Testis (tissue), 3 donors: ENCODE data around the gene BGN. TPM values are rescaled to one million over a fixed set of nuclear protein-coding genes. Genes with fewer than 3 reads are reported as not detected.

ENCODE experiments used
- DNase-seq: peaks from one replicate; pipeline ENCODE4 v3.0.0-alpha.2; 2019
- H3K27ac ChIP-seq, 2 donors: fragments of 200-600 bp; sonication (generic); one replicate each; pipeline ENCODE4 v1.5.1; 2019
- H3K27me3 ChIP-seq: fragments of 200-600 bp; sonication (generic); one replicate; pipeline ENCODE4 v1.5.1; 2019
- H3K36me3 ChIP-seq: fragments of 200-600 bp; sonication (generic); one replicate; pipeline ENCODE4 v1.5.1; 2017; ENCODE audit warnings: low read depth; ENCODE audit errors: missing control alignments
- H3K4me1 ChIP-seq: fragments of 200-600 bp; sonication (generic); one replicate; pipeline ENCODE4 v1.5.1; 2019
- H3K4me3 ChIP-seq, 2 donors: fragments of 200-600 bp; sonication (generic); one replicate each; pipeline ENCODE4 v1.5.1; 2017 to 2019
- H3K9me3 ChIP-seq: fragments of 200-600 bp; sonication (generic); one replicate; pipeline ENCODE4 v1.5.1; 2017
- CTCF ChIP-seq, 3 experiments: fragments of 450-650 bp in 2 of 3; fragments of 200-600 bp in 1 of 3; sonication (generic) in 1 of 3; IDR thresholded peaks; one replicate each; pipeline ENCODE4 v1.5.1; 2016 to 2019; ENCODE audit warnings: antibody characterized with exemption in 3 of 3, mild to moderate bottlenecking in 2 of 3, moderate library complexity in 1 of 3
- POLR2A ChIP-seq: fragments of 450-650 bp; IDR thresholded peaks from one replicate; pipeline ENCODE4 v1.6.1; 2017; ENCODE audit warnings: antibody characterized with exemption, mild to moderate bottlenecking, moderate library complexity
- WGBS, 2 donors: methylation state at CpG; one replicate each; pipeline ENCODE4 v1.1.5; 2018; 5-methylcytosine and 5-hydroxymethylcytosine counted together
- intact Hi-C: fragments of 100-400 bp; cut with DNase I; formaldehyde crosslinking; loops from one replicate; pipeline ENCODE4 v1.15.1; 2023; ENCODE audit warnings: low total_unique reads
- polyA plus RNA-seq: library from polyadenylated mRNA; stranded (reverse); fragments of 350-450 nt; fragmentation: Illumina TruSeq; extraction: RNeasy Lipid Tissue Mini Kit (QIAGEN cat#74804); gene quantifications from one replicate; pipeline ENCODE4 v1.2.3, GENCODE V29; 2014; ENCODE audit warnings: low read depth, low replicate concordance; ENCODE audit not compliant: insufficient read depth
- total RNA-seq, 2 donors: library from RNA; depleted of rRNA; stranded (reverse); fragments of >200 nt; gene quantifications; one replicate each; pipeline ENCODE4 v1.2.3, GENCODE V29; 2016

The BGN gene
- total and polyA plus RNA-seq, 3 donors from 2014 or later: 42.3 to 174 (median 76.5) TPM

- intact Hi-C loops: no loop called here
- Histone ChIP-seq H3K36me3 (no peaks in the 10 kb centered on the region), H3K9me3 (no peaks in the 10 kb centered on the region), H3K27me3 (no peaks in the 10 kb centered on the region), H3K4me3 (no peak overlapping the region), H3K4me1 (no peaks in the 10 kb centered on the region), H3K27ac (no peak overlapping the region)
- no peak for DNase-seq
- WGBS, 2 donors: 95 to 97% methylated on average over 5 to 13 of the region's 17 CpGs
- no peak for TF ChIP-seq CTCF (IDR thresholded peaks at IDR 0.05)
- TF ChIP-seq POLR2A: no peak
Observed at GRCh38 chrX:153446950-153447580, 47.7 kb upstream of the BGN start.

GRCh38 chrX:153447581-153447960 lies 47.2 kb upstream of the BGN start:
- Histone ChIP-seq H3K27me3 (no peaks in the 10 kb centered on the region), H3K4me1 (no peaks in the 10 kb centered on the region), H3K36me3 (no peaks in the 10 kb centered on the region), H3K4me3 (no peak overlapping the region), H3K9me3 (no peaks in the 10 kb centered on the region), H3K27ac (no peak overlapping the region)
- no peak for DNase-seq
- 93% methylated on average over 6 of the region's 8 CpGs; no CpG with 5 or more reads in 1 of the 2 donors for WGBS, 2 donors
- intact Hi-C loops: no loop called here
- TF ChIP-seq POLR2A (no peak), CTCF (IDR thresholded peaks at IDR 0.05) (no peak)

GRCh38 chrX:153448556-153449367 lies 46.0 kb upstream of the BGN start:
- Histone ChIP-seq H3K4me1 (no peaks in the 10 kb centered on the region), H3K36me3 (no peaks in the 10 kb centered on the region), H3K27ac (no peak overlapping the region), H3K27me3 (no peaks in the 10 kb centered on the region), H3K4me3 (no peak overlapping the region), H3K9me3 (no peaks in the 10 kb centered on the region)
- no peak for TF ChIP-seq POLR2A
- TF ChIP-seq CTCF (IDR thresholded peaks at IDR 0.05): no peak
- intact Hi-C loops: no loop called here
- no peak for DNase-seq
- WGBS, 2 donors: 95 to 96% methylated on average over 11 to 13 of the region's 21 CpGs

- Histone ChIP-seq H3K27ac (no peak overlapping the region), H3K9me3 (no peaks in the 10 kb centered on the region), H3K36me3 (no peaks in the 10 kb centered on the region), H3K27me3 (no peaks in the 10 kb centered on the region), H3K4me1 (no peaks in the 10 kb centered on the region), H3K4me3 (no peak overlapping the region)
- no peak for DNase-seq
- TF ChIP-seq CTCF (IDR thresholded peaks at IDR 0.05) (no peak), POLR2A (no peak)
- intact Hi-C loops: no loop called here
- 94 to 100% methylated on average over 2 to 13 of the region's 15 CpGs for WGBS, 2 donors
Observed at GRCh38 chrX:153449368-153450113, 45.2 kb upstream of the BGN start.
